ENCODE data around the gene HIVEP3. TPM values are rescaled to one million over a fixed set of nuclear protein-coding genes. Genes with fewer than 3 reads are reported as not detected.

Gene HIVEP3
- total RNA-seq, 4 donors from 2014 or later: 4.2 to 6.5 (median 4.7) TPM

DNA sequence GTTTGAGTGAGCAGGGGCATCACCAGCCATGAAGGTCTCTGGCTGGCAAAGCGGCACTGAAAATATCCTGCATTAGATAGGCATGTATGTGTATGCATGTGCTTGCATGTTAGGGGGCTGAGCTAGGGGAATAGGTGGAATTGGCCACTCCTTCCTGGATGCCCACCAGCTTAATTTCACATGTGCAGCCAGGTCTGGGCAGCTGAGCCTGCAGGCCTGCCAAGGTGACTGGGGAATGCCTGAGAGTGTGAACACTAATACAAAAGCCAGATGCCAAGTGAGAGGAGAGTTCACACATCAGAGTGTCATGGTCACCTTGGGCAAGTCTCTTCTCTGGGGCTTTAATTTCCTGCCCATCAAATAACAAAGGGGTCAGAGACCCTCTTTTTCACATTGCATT, 155.9 kb downstream of the HIVEP3 start:
- H3K27me3 ChIP-seq: no peaks in the 10 kb centered on the region
- H3K4me3 ChIP-seq: no peak overlapping the region
- H3K27ac ChIP-seq: no peak overlapping the region
- peaks cover 0 to 40% (median 11%) of the 10 kb centered on the region in 4 donors for H3K4me1 ChIP-seq
- 100% methylated on average over 1 of the region's 1 CpG for WGBS, 2 donors
- no peak for DNase-seq (ENCODE audit: low spot score in 2 of 2)
- H3K9me3 ChIP-seq: peaks cover 0 to 7% (median 0%) of the 10 kb centered on the region in 4 donors
- TF ChIP-seq EP300 (IDR thresholded peaks at IDR 0.05) (no peak), CTCF (IDR thresholded peaks at IDR 0.05) (no peak), POLR2A (IDR thresholded peaks at IDR 0.05) (no peak)
- no peaks in the 10 kb centered on the region for H3K36me3 ChIP-seq

DNA sequence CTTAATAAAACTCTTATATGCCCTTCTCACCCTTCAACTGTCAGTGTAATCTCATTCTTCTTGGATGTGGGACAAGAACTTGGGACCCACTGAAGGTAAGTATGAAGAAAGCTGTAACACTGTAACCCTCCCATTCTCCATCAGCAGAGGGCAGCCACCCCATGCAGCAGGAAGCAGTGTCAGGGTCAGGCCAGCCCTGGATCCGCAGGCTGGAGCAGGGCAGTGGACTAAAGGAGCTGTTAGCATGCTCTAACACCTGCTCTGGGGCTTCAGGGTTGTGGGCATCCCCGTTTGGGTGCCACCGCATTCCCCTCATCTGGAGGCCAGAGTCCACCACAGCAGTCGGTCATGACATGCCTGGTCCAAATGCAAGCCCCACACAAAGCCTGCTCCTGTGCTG, 156.5 kb downstream of the HIVEP3 start:
- WGBS, 2 donors: 83 to 89% methylated on average over 2 to 3 of the region's 4 CpGs
- TF ChIP-seq EP300 (IDR thresholded peaks at IDR 0.05) (no peak), CTCF (IDR thresholded peaks at IDR 0.05) (no peak), POLR2A (IDR thresholded peaks at IDR 0.05) (no peak)
- H3K4me1 ChIP-seq: peaks cover 0 to 35% (median 9%) of the 10 kb centered on the region in 4 donors
- no peak for DNase-seq (ENCODE audit: low spot score in 2 of 2)
- H3K27me3 ChIP-seq: no peaks in the 10 kb centered on the region
- H3K36me3 ChIP-seq: no peaks in the 10 kb centered on the region
- H3K9me3 ChIP-seq: peaks cover 0 to 7% (median 0%) of the 10 kb centered on the region in 4 donors
- H3K27ac ChIP-seq: no peak overlapping the region
- H3K4me3 ChIP-seq: no peak overlapping the region

DNA sequence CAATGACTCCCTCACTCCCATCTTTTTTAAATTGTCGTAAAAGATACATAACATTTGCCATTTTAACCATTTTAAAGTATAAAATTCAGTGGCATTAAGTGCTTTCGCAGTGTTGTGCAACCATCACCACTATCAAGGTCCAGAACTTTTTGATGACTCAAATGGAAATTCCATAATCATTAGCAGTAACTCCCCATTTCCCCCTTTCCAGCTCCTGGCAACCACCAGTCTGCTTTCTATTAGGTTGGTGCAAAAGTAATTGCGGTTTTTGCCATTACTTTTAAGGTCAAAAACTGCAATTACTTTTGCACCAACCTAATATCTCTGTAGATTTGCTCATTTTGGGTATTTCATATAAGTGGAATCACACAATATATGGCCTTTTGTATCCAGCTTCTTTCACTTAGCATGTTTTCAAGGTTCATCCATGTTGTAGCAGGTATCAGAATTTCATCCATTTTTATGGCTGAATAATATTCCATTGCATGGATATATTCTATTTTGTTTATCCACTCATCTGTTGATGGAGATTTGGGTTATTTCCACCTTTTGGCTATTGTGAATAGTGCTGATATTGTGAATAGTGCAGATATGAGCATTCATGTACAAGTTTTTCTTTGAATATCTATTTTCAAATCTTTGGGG, 159.7 kb downstream of the HIVEP3 start:
- TF ChIP-seq POLR2A (IDR thresholded peaks at IDR 0.05) (no peak), EP300 (IDR thresholded peaks at IDR 0.05) (no peak)
- peaks cover 0 to 7% (median 0%) of the 10 kb centered on the region in 4 donors for H3K9me3 ChIP-seq
- no peak for DNase-seq (ENCODE audit: low spot score in 2 of 2)
- no peaks in the 10 kb centered on the region for H3K36me3 ChIP-seq
- no peak overlapping the region for H3K27ac ChIP-seq
- WGBS, 2 donors: 95 to 96% methylated on average over 3 of the region's 3 CpGs
- no peak overlapping the region for H3K4me3 ChIP-seq
- H3K27me3 ChIP-seq: no peaks in the 10 kb centered on the region
- peaks cover 0 to 4% (median 0%) of the 10 kb centered on the region in 4 donors for H3K4me1 ChIP-seq

GRCh38 chr1:41758500-41758899, 160.2 kb downstream of the HIVEP3 start:
- Histone ChIP-seq H3K4me3 (no peak overlapping the region), H3K27ac (no peak overlapping the region), H3K36me3 (no peaks in the 10 kb centered on the region), H3K27me3 (no peaks in the 10 kb centered on the region), H3K9me3 (peaks cover 0 to 7% (median 0%) of the 10 kb centered on the region in 4 donors), H3K4me1 (no peaks in the 10 kb centered on the region)
- no peak for DNase-seq (ENCODE audit: low spot score in 2 of 2)
- 64 to 72% methylated on average over 2 of the region's 2 CpGs for WGBS, 2 donors
- TF ChIP-seq POLR2A (IDR thresholded peaks at IDR 0.05) (no peak), EP300 (IDR thresholded peaks at IDR 0.05) (no peak), CTCF (IDR thresholded peaks at IDR 0.05) (no peak)

GRCh38 chr1:41754540-41754939, 164.2 kb downstream of the HIVEP3 start:
- Histone ChIP-seq H3K4me3 (no peak overlapping the region), H3K36me3 (no peaks in the 10 kb centered on the region), H3K9me3 (no peaks in the 10 kb centered on the region), H3K27me3 (no peaks in the 10 kb centered on the region), H3K4me1 (peaks cover 0 to 5% (median 0%) of the 10 kb centered on the region in 4 donors), H3K27ac (no peak overlapping the region)
- TF ChIP-seq POLR2A (IDR thresholded peaks at IDR 0.05) (no peak), CTCF (IDR thresholded peaks at IDR 0.05) (no peak), EP300 (IDR thresholded peaks at IDR 0.05) (no peak)
- no peak for DNase-seq (ENCODE audit: low spot score in 2 of 2)
- 76 to 79% methylated on average over 6 of the region's 6 CpGs for WGBS, 2 donors

Data from tibial nerve (tissue), 4 donors.